Islet precursor cell (in vitro differentiated cells): ENCODE data around the gene SYT8.
A peak's percentile ranks its signal among the peaks of the same experiment; 100 is the strongest.
"Not testable (repeated sequence)": the region's sequence is repeated elsewhere in the genome, so short reads cannot be mapped to it uniquely, and the experiment has no call there.

Source experiments
- DNase-seq: peaks from one replicate; pipeline ENCODE4 v3.0.0-alpha.2; 2018

The SYT8 gene

DNA sequence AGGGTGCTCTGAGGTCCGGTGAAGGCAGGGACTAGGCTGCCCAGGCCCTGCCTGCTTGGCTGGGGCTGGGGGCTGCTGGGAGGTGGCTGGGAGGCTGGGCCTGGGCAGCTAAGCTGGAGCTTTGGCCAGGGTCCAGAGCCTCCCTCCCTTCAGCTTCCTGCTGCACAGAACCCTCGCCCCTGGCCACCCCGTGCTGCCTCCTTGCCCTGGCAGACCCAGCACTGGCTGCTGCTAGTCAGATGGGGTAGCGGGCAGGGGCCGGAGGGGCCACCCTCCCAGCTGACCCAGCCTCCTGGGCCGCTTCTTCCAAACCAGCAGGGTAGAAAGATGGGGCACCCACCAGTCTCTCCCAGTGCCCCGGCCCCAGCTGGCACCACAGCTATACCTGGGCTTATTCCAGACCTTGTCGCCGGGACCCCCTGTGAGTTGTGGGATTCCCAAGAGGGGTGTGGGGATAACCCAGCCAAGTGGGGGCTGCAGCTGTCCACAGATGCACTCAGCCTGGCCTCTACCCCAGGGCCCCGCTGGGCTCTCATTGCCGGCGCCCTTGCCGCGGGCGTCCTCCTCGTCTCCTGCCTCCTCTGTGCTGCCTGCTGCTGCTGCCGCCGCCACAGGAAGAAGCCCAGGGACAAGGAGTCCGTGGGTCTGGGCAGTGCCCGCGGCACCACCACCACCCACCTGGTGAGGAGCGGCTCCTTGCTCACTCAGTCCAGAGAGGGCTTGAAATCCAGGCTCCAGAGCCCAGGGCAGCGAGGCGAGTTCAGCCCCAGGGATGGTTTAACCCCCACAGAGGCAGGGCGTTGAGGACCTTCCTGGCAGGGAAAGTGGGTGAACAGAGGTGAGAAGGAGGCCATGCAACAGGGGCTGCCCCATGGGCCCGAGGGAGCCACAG lies at the start of gene SYT8:
TSS of gene SYT8 (plus strand) at position 212 of the 892 bp plus-strand sequence. CDS start at position 328, 116 bp downstream.
- DNase-seq: no peak

GRCh38 chr11:1785749-1786413 lies 48.9 kb upstream of the SYT8 start:
- no peak for DNase-seq

DNA sequence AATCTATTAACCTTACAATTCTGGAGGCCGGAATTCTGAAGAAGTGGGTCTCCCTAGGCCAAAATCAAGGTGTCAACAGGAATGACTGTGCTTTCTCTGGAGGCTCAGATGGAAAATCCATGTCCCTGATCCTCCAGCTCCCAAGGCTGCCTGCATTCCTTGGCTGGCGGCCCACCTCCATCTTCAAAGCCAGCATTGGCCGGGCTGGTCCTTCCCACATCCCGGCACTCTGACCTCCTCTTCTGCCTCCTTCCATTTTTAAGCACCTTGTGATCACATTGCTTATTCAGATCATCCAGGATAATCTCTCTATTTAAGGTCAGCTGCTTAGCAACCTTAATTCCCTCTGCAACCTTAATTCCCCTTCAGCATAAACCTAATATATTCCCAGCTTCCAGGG lies 48.3 kb upstream of the SYT8 start:
- DNase-seq: no peak

- DNase-seq: no peak
Observed at GRCh38 chr11:1791912-1792311, 42.9 kb upstream of the SYT8 start.

GRCh38 chr11:1792461-1792860 lies 42.3 kb upstream of the SYT8 start:
- peak; percentile 9 for DNase-seq

- DNase-seq: no peak
Observed at GRCh38 chr11:1793081-1793480, 41.7 kb upstream of the SYT8 start.

DNA sequence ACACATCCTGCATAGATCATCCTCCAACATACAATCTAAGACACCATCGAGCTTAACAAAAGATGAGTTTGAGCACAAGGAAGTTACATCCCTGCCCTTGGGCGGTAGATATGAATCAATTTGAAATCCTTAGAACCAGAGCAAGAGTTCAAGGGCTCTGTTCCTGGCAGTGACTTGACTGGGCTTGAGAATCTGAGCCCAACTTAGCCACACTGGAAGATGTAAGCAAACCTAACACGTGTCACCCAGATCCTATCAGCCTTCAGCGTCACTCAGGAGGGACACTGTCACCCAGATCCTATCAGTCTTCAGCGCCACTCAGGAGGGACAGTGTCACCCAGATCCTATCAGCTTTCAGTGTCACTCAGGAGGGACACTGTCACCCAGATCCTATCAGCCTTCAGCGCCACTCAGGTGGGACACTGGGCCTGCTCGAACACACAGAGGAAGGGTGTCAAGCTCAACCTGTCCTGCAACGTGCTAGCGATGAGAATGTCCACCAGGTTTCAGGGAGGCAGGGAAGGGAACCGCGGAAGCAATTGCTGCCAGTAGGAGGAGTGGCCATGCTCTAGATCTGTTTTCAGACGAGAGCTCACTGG lies 38.3 kb upstream of the SYT8 start:
- peak; percentile 58 for DNase-seq

DNA sequence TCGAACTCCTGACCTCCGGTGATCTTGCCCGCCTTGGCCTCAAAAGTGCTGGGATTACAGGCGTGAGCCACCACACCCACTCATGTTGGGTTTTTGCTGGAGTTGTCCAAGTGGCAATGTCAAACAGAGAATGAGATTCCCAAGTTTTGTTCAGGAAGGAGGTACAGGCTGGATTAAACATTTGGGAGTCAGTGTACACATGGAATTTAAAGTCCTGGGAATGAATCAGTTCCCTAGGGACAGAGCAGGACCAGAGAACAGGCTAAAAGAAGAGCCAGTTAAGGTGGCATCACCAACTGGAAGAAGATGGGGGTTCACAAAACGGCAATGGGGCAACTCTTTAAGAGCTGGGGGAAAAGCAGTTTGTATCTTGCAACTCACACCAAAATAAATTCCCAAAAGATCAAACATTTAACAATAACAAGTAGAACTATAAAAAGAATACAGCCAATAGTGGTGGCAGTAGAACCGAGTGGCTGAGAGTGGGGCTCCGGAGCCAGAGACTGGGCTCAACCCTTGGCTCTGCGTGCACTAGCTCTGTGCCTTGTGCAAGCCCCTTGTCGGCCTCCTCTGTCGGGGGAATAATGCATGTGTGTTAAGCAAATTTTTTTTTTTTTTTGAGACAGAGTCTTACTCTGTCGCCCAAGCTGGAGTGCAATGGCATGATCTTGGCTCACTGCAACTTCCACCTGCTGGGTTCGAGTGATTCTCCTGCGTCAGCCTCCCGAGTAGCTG lies 37.2 kb upstream of the SYT8 start:
- no peak for DNase-seq

- peak; percentile 50 for DNase-seq
Observed at GRCh38 chr11:1803246-1803645, 31.5 kb upstream of the SYT8 start.

GRCh38 chr11:1803835-1804519 lies 30.8 kb upstream of the SYT8 start:
- not testable (repeated sequence) for DNase-seq

DNA sequence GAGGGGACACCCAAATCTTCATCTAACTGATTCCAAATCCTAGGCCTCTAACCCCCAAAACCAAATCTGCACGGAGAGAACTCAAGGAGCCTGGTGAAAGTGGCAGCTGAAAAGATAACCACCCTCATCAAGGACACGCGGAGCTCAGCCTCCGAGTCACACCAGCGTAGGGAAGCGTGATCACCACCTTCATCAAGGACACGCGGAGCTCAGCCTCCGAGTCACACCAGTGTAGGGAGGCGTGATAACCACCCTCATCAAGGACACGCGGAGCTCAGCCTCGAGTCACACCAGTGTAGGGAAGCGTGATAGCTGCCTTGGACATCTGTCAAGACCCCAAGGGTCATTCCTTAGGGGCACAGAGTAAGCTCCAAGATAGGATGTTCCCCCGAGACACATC lies 29.3 kb upstream of the SYT8 start:
- DNase-seq: no peak

GRCh38 chr11:1807264-1807995 lies 27.4 kb upstream of the SYT8 start:
- DNase-seq: no peak

- DNase-seq: no peak
Observed at GRCh38 chr11:1810761-1811160, 24.0 kb upstream of the SYT8 start.

DNA sequence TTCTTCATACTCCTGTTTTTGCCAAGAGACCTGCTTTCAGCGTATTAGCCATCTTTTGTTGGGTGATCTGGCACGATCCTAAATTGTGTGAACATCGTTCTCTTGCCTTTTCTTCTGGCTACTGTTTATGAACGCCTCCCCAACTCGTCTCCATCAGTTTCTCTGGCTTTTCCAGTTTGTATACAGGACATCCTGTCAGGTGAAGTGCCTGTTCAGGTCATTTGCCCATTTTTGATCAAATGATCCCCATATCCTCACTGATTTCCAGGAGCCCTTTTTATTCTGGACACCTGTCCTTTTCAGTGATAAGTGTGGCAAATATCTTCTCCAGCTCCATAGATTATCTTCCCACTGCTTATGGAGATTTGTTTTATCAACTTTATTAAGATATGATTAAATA lies 22.5 kb upstream of the SYT8 start:
- no peak for DNase-seq

GRCh38 chr11:1812801-1813200 lies 22.0 kb upstream of the SYT8 start:
- no peak for DNase-seq

GRCh38 chr11:1813356-1813755 lies 21.4 kb upstream of the SYT8 start:
- DNase-seq: not testable (repeated sequence)

- DNase-seq: no peak
Observed at GRCh38 chr11:1814691-1815090, 20.1 kb upstream of the SYT8 start.

GRCh38 chr11:1815311-1815710 lies 19.5 kb upstream of the SYT8 start:
- no peak for DNase-seq

- DNase-seq: no peak
Observed at GRCh38 chr11:1815751-1816150, 19.0 kb upstream of the SYT8 start.

GRCh38 chr11:1817000-1817399 lies 17.8 kb upstream of the SYT8 start:
- DNase-seq: no peak

DNA sequence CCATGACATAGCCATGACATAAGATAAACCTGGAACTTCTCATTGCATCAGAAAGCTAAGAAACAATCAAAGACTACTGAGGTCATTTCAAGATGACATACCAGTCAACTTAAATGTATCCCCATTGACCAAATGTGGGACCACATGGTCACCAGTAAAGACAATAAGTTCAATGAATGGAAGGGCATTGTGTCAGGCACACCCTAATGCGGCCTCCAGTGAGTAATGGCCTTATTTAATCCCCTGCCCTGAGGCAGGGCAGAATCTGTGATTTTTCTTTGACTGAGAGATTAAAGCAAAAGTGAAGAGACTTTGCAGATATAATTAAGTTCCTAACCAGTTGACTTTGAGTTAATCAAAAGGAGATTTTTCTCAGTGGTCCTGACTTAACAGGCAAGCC lies 17.3 kb upstream of the SYT8 start:
- DNase-seq: no peak

GRCh38 chr11:1819074-1819473 lies 15.7 kb upstream of the SYT8 start:
- DNase-seq: peak; percentile 51
